T47D (cell line): ENCODE data around the gene STK24.

ENCODE experiments used
- DNase-seq, 2 experiments: peaks; one replicate each; pipeline versions ENCODE4 v3.0.0 to v3.0.0-alpha.2; 2011 to 2012; ENCODE audit warnings: low read depth in 1 of 2, low spot score in 1 of 2
- JUND ChIP-seq: IDR thresholded peaks from 2 replicates; pipeline ENCODE4 v1.6.1; 2012; ENCODE audit warnings: low read depth
- in situ Hi-C: cut with HindIII; loops from 2 replicates; pipeline ENCODE4 v1.10.0; 2016; ENCODE audit warnings: low sequenced_read_pairs, low pct_unique_long_range_greater_than_20kb

Gene STK24

GRCh38 chr13:98468929-98469328, 108.0 kb downstream of the STK24 start:
- no peak for TF ChIP-seq JUND
- DNase-seq, result no peak
- in situ Hi-C loops, result no loop called here

GRCh38 chr13:98468361-98468760, 108.5 kb downstream of the STK24 start:
- no peak for DNase-seq
- no peak for TF ChIP-seq JUND
- in situ Hi-C loops, result no loop called here

GRCh38 chr13:98467263-98467985, 109.5 kb downstream of the STK24 start:
- no peak for DNase-seq
- in situ Hi-C loops, result no loop called here
- TF ChIP-seq JUND, result no peak

- DNase-seq, result peak in 1 of 2 experiments; percentile 30
- in situ Hi-C loops, result no loop called here
- TF ChIP-seq JUND, result no peak
Measured at GRCh38 chr13:98466634-98467236, 110.2 kb downstream of the STK24 start.

GRCh38 chr13:98462946-98463345, 114.0 kb downstream of the STK24 start:
- DNase-seq, result no peak
- TF ChIP-seq JUND, result no peak
- in situ Hi-C loops, result no loop called here

- no peak for TF ChIP-seq JUND
- in situ Hi-C loops, result no loop called here
- no peak for DNase-seq
Measured at GRCh38 chr13:98462241-98462882, 114.5 kb downstream of the STK24 start.

- TF ChIP-seq JUND, result no peak
- in situ Hi-C loops, result no loop called here
- no peak for DNase-seq
Measured at GRCh38 chr13:98461486-98462240, 115.2 kb downstream of the STK24 start.

GRCh38 chr13:98460516-98460915, 116.4 kb downstream of the STK24 start:
- in situ Hi-C loops, result no loop called here
- TF ChIP-seq JUND, result no peak
- no peak for DNase-seq

- in situ Hi-C loops, result no loop called here
- TF ChIP-seq JUND, result no peak
- DNase-seq, result no peak
Measured at GRCh38 chr13:98459721-98460370, 117.1 kb downstream of the STK24 start.

- in situ Hi-C loops, result no loop called here
- no peak for TF ChIP-seq JUND
- DNase-seq, result no peak
Measured at GRCh38 chr13:98459171-98459681, 117.7 kb downstream of the STK24 start.

- TF ChIP-seq JUND, result no peak
- no peak for DNase-seq
- in situ Hi-C loops, result no loop called here
Measured at GRCh38 chr13:98458431-98458830, 118.5 kb downstream of the STK24 start.

- no peak for DNase-seq
- in situ Hi-C loops, result no loop called here
- TF ChIP-seq JUND, result no peak
Measured at GRCh38 chr13:98457053-98457452, 119.9 kb downstream of the STK24 start.
